ENCODE measurements around the gene USP48. TPM values are rescaled to one million over a fixed set of nuclear protein-coding genes. Genes with fewer than 3 reads are reported as not detected.

Gene USP48
- total and polyA plus RNA-seq, 2 of the 8 experiments (the other 6 are each of a cell fraction or from before 2014, with no cell fraction given) = 12.8 to 83.5 TPM

DNA sequence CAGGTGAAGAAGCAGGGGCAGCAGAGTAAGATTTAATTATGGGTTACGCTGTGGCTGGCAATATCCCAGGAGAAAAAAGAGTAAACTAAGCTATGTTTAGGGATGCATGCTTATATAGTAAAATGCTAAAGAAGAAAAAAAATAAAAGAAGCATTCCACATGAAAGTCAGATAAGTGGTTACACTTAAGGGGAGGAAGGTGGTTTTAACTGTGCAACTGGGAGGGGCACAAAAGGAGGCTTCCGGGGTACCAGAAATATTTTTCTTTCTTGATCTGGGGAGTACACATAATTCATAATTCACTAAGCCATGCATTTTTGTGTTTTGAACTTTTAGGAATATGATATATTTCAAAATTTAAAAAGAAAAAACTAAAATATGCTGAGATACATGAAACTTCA, 39.5 kb downstream of the USP48 start:
- CTCF ChIA-PET (ENCODE audit: partially characterized antibody) = no interaction called here

More for the DNA sequence above, 39.5 kb downstream of the USP48 start:
- no peaks in the 10 kb centered on the region for H3K23me2 ChIP-seq (ENCODE audit: low read depth, low read length)
- no peak overlapping the region for H4K91ac ChIP-seq (replicated peaks; ENCODE audit: insufficient read length, low read length)
- H3K56ac ChIP-seq (replicated peaks; ENCODE audit: insufficient read length, low read depth, low read length) = no peak overlapping the region
- H2BK120ac ChIP-seq (replicated peaks; ENCODE audit: low read depth, low read length) = no peak overlapping the region
- peaks cover 0 to 3% of the 10 kb centered on the region in 2 experiments for H4K20me1 ChIP-seq (replicated peaks in 1 of 2; ENCODE audit: control insufficient read depth in 1 of 2, insufficient read depth in 2 of 2, low read length in 2 of 2)
- WGBS, 2 experiments (ENCODE audit: extremely low coverage in 1 of 2, insufficient coverage in 1 of 2, insufficient read length in 1 of 2, insufficient replicate concordance in 2 of 2, low coverage in 1 of 2, low lambda C conversion rate in 2 of 2, missing lambda C conversion rate in 1 of 2) = 93% methylated on average over 2 of the region's 2 CpGs; no CpG with 5 or more reads in 1 of the 2 experiments
- H3K9ac ChIP-seq (replicated peaks in 1 of 4; ENCODE audit: extremely low read depth in 1 of 4, low read depth in 3 of 4, low read length in 3 of 4) = no peak overlapping the region
- no peaks in the 10 kb centered on the region for H3K9me3 ChIP-seq (ENCODE audit: insufficient read depth in 2 of 2, low read depth in 1 of 2, low read length in 1 of 2)
- H2AK5ac ChIP-seq (ENCODE audit: low read depth, low read length) = no peak overlapping the region
- no peak overlapping the region for H2BK12ac ChIP-seq (ENCODE audit: low read depth, low read length)
- no peak overlapping the region for H3K23ac ChIP-seq (ENCODE audit: insufficient read length)
- H4K5ac ChIP-seq (ENCODE audit: insufficient read length, low read depth, low read length) = no peak overlapping the region
- no peaks in the 10 kb centered on the region for H3K27me3 ChIP-seq (replicated peaks in 1 of 4; ENCODE audit: control insufficient read depth in 3 of 4, extremely low read depth in 1 of 4, insufficient read depth in 3 of 4, low read length in 3 of 4)
- peaks cover 0 to 37% (median 6%) of the 10 kb centered on the region in 4 experiments; a peak in 6 of 8 replicates for H3K36me3 ChIP-seq (ENCODE audit: control insufficient read depth in 2 of 4, insufficient read depth in 4 of 4, low read length in 3 of 4)
- no peak overlapping the region for H2BK15ac ChIP-seq (ENCODE audit: low read length)
- H2AFZ ChIP-seq (ENCODE audit: low read length) = no peak overlapping the region
- no peak overlapping the region for H3K4ac ChIP-seq (replicated peaks; ENCODE audit: insufficient read length, low read depth, low read length)
- no peaks in the 10 kb centered on the region for H3K79me1 ChIP-seq (ENCODE audit: low read depth, low read length)
- no peak overlapping the region for H3K14ac ChIP-seq (ENCODE audit: insufficient read length)
- no peaks in the 10 kb centered on the region for H3K4me1 ChIP-seq (replicated peaks in 1 of 4; ENCODE audit: control insufficient read depth in 3 of 4, insufficient read depth in 4 of 4, low read length in 3 of 4)
- H2BK5ac ChIP-seq (ENCODE audit: low read depth, low read length) = no peak overlapping the region
- POLR2A ChIA-PET (ENCODE audit: partially characterized antibody) = interaction anchor here (0.6 kb wide), 1 partner anchor 17 kb away, joined by 3 read pairs; no protein-coding TSS in a partner anchor
- no peaks in the 10 kb centered on the region for H3K79me2 ChIP-seq (ENCODE audit: control insufficient read depth in 1 of 2, insufficient read depth in 2 of 2, low read length in 2 of 2)
- H3K4me2 ChIP-seq (ENCODE audit: insufficient read depth in 1 of 2, low read depth in 2 of 2, low read length in 2 of 2) = no peak overlapping the region
- no peak overlapping the region for H4K8ac ChIP-seq (ENCODE audit: extremely low read depth, insufficient read depth, low read length)
- H3K18ac ChIP-seq (ENCODE audit: extremely low read depth, low read length) = no peak overlapping the region
- FAIRE-seq = no peak
- H3K4me3 ChIP-seq (ENCODE audit: extremely low read depth in 1 of 4, insufficient read depth in 2 of 4, low read depth in 3 of 4, low read length in 4 of 4) = no peak overlapping the region
- TF ChIP-seq FOSL1 (IDR thresholded peaks at IDR 0.05; ENCODE audit: insufficient read depth, low read depth, low read length) (no peak), POLR2A (IDR thresholded peaks at IDR 0.05; ENCODE audit: control extremely low read depth in 1 of 2, low read depth in 2 of 2, low read length in 2 of 2) (no peak)
- no peak overlapping the region for H3K27ac ChIP-seq (ENCODE audit: low read depth, low read length)
- H2BK20ac ChIP-seq (ENCODE audit: low read length) = no peak overlapping the region
- no peak for DNase-seq (ENCODE audit: low read depth in 1 of 2, low spot score in 2 of 2)
